Fibroblast of skin of left biceps (primary cell): Measurements from ENCODE around the gene SLCO2A1.

Source experiments
- DNase-seq, 2 experiments: peaks; one replicate each; pipeline ENCODE4 v3.0.0-alpha.2; 2013; ENCODE audit warnings: low read depth in 2 of 2

SLCO2A1 gene

GRCh38 chr3:134060561-134061385 is 31.0 kb upstream of the SLCO2A1 start:
- no peak for DNase-seq

- no peak for DNase-seq
Measured at GRCh38 chr3:134059671-134060560, 30.2 kb upstream of the SLCO2A1 start.

GRCh38 chr3:134059035-134059601 is 29.4 kb upstream of the SLCO2A1 start:
- DNase-seq: no peak

- no peak for DNase-seq
Measured at GRCh38 chr3:134057654-134058110, 28.0 kb upstream of the SLCO2A1 start.

GRCh38 chr3:134057006-134057653 is 27.4 kb upstream of the SLCO2A1 start:
- no peak for DNase-seq

GRCh38 chr3:134056464-134056891 is 26.8 kb upstream of the SLCO2A1 start:
- no peak for DNase-seq

GRCh38 chr3:134055661-134056060 is 25.9 kb upstream of the SLCO2A1 start:
- no peak for DNase-seq

- no peak for DNase-seq
Measured at GRCh38 chr3:134054881-134055280, 25.2 kb upstream of the SLCO2A1 start.

- DNase-seq: no peak
Measured at GRCh38 chr3:134054231-134054630, 24.5 kb upstream of the SLCO2A1 start.

GRCh38 chr3:134052370-134052769 is 22.6 kb upstream of the SLCO2A1 start:
- DNase-seq: no peak

- DNase-seq: no peak
Measured at GRCh38 chr3:134049676-134050075, 20.0 kb upstream of the SLCO2A1 start.

GRCh38 chr3:134048278-134048996 is 18.7 kb upstream of the SLCO2A1 start:
- DNase-seq: no peak

GRCh38 chr3:134044459-134044858 is 14.7 kb upstream of the SLCO2A1 start:
- DNase-seq: no peak

- no peak for DNase-seq
Measured at GRCh38 chr3:134040066-134040465, 10.3 kb upstream of the SLCO2A1 start.

- no peak for DNase-seq
Measured at GRCh38 chr3:134039161-134039862, 9.6 kb upstream of the SLCO2A1 start.

- DNase-seq: no peak
Measured at GRCh38 chr3:134038716-134039115, 9.0 kb upstream of the SLCO2A1 start.

GRCh38 chr3:134038071-134038491 is 8.4 kb upstream of the SLCO2A1 start:
- DNase-seq: no peak

GRCh38 chr3:134037168-134037567 is 7.4 kb upstream of the SLCO2A1 start:
- no peak for DNase-seq

- no peak for DNase-seq
Measured at GRCh38 chr3:134036291-134036690, 6.6 kb upstream of the SLCO2A1 start.

GRCh38 chr3:134035836-134036235 is 6.1 kb upstream of the SLCO2A1 start:
- no peak for DNase-seq
